Lung (tissue), 12 donors: ENCODE results near the gene KLHL29. TPM values are rescaled to one million over a fixed set of nuclear protein-coding genes. Genes with fewer than 3 reads are reported as not detected.

Source experiments
- ATAC-seq: fragments of 200-7000 bp; cut with Tn5 transposase; one replicate; pipeline ENCODE4 v1.9.1; 2020; ENCODE audit warnings: moderate number of reproducible peaks; ENCODE audit not compliant: insufficient read depth, low FRiP score
- DNase-seq, 3 donors: peaks; one replicate each; pipeline ENCODE4 v3.0.0-alpha.2; 2013 to 2017
- H3K27ac ChIP-seq, 2 donors: one replicate each; pipeline ENCODE4 v1.5.1; 2013; ENCODE audit warnings: mild to moderate bottlenecking in 2 of 2, moderate library complexity in 2 of 2, control low read depth in 1 of 2, inconsistent platforms in 1 of 2, low read depth in 1 of 2, low read length in 1 of 2
- H3K27me3 ChIP-seq, 3 donors: one replicate each; pipeline ENCODE4 v1.5.1; 2013; ENCODE audit warnings: low read length in 2 of 3; ENCODE audit not compliant: control insufficient read depth in 3 of 3, insufficient read depth in 3 of 3
- H3K36me3 ChIP-seq, 4 donors: one replicate each; pipeline ENCODE4 v1.5.1; 2013; ENCODE audit warnings: low read length in 4 of 4, mild to moderate bottlenecking in 1 of 4, moderate library complexity in 1 of 4; ENCODE audit not compliant: control insufficient read depth in 4 of 4, insufficient read depth in 4 of 4
- H3K4me1 ChIP-seq, 5 donors: one replicate each; pipeline ENCODE4 v1.5.1; 2013; ENCODE audit warnings: low read length in 5 of 5, mild to moderate bottlenecking in 2 of 5, moderate library complexity in 1 of 5; ENCODE audit not compliant: control insufficient read depth in 5 of 5, insufficient read depth in 5 of 5
- H3K4me3 ChIP-seq: one replicate; pipeline ENCODE4 v1.5.1; 2013; ENCODE audit warnings: mild to moderate bottlenecking, control low read depth, moderate library complexity
- H3K9ac ChIP-seq, 2 donors: one replicate each; pipeline ENCODE4 v1.5.1; 2013; ENCODE audit warnings: low read length in 2 of 2, control low read depth in 1 of 2; ENCODE audit not compliant: insufficient read depth in 1 of 2
- H3K9me3 ChIP-seq, 4 donors: one replicate each; pipeline ENCODE4 v1.5.1; 2013; ENCODE audit warnings: low read length in 3 of 4, mild to moderate bottlenecking in 1 of 4, moderate library complexity in 1 of 4; ENCODE audit not compliant: control insufficient read depth in 4 of 4, insufficient read depth in 3 of 4
- WGBS, 2 donors: extraction: QIAGEN DNeasy Blood & Tissue Kit; methylation state at CpG; one replicate each; pipeline ENCODE4 v1.1.7; 2013; 5-methylcytosine and 5-hydroxymethylcytosine counted together
- polyA plus RNA-seq, 2 donors: library from polyadenylated mRNA; stranded (reverse); fragments of 200-250 nt; gene quantifications; one replicate each; pipeline ENCODE4 v1.2.1, GENCODE V29; 2013
- total RNA-seq, 2 donors: library from RNA; depleted of rRNA in 1 of 2; stranded (reverse); fragments of >200 nt in 1 of 2; gene quantifications; one replicate each; pipeline ENCODE4 v1.2.1, GENCODE V29; 2014 to 2021
- TF ChIP-seq, protein P1 (sequence below): IDR thresholded peaks from 2 replicates; pipeline ENCODE4 v1.5.1; 2012; ENCODE audit warnings: mild to moderate bottlenecking; ENCODE audit errors: control extremely low read depth, extremely low read depth
- donor health status: control.
- donor health status: control.
- donor health status: Bipolar disorder and iron deficiency.
- donor health status: healthy.
- donor health status: DM: yes; HTN: yes; CAD: no.

KLHL29 gene
- total and polyA plus RNA-seq, 4 donors = 2.7 to 16.2 (median 3.5) TPM

DNA sequence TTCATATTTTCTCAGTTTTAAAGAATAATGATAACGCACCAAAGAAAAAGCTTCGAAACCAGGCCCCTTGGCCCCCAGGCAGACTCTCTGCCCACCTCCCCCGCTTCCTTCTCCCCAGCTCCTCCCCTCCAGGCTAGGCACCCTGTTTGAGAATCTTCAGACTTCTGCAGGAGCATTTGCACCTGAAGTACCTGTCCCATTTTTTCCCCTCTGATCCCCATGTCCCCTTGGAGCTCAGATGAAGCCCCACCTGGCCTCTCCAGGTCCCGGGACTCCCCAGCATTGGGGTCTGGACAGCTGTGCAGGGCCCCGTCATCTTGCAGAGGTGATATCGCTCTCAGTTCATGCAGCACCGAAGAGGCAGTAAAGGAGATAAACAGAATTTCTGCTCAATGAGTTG lies 35.5 kb upstream of the KLHL29 start:
- no peaks in the 10 kb centered on the region for H3K36me3 ChIP-seq
- DNase-seq = no peak
- no peak overlapping the region for H3K4me3 ChIP-seq
- no peak overlapping the region for H3K9ac ChIP-seq
- TF ChIP-seq, protein P1, sequence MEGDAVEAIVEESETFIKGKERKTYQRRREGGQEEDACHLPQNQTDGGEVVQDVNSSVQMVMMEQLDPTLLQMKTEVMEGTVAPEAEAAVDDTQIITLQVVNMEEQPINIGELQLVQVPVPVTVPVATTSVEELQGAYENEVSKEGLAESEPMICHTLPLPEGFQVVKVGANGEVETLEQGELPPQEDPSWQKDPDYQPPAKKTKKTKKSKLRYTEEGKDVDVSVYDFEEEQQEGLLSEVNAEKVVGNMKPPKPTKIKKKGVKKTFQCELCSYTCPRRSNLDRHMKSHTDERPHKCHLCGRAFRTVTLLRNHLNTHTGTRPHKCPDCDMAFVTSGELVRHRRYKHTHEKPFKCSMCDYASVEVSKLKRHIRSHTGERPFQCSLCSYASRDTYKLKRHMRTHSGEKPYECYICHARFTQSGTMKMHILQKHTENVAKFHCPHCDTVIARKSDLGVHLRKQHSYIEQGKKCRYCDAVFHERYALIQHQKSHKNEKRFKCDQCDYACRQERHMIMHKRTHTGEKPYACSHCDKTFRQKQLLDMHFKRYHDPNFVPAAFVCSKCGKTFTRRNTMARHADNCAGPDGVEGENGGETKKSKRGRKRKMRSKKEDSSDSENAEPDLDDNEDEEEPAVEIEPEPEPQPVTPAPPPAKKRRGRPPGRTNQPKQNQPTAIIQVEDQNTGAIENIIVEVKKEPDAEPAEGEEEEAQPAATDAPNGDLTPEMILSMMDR = no peak
- H3K9me3 ChIP-seq = peaks cover 0 to 2% (median 0%) of the 10 kb centered on the region in 4 donors
- H3K4me1 ChIP-seq = peaks cover 0 to 14% (median 5%) of the 10 kb centered on the region in 5 donors
- H3K27ac ChIP-seq = no peak overlapping the region
- H3K27me3 ChIP-seq = no peaks in the 10 kb centered on the region
- 96 to 97% methylated on average over 7 of the region's 7 CpGs for WGBS, 2 donors
- no peak for ATAC-seq

DNA sequence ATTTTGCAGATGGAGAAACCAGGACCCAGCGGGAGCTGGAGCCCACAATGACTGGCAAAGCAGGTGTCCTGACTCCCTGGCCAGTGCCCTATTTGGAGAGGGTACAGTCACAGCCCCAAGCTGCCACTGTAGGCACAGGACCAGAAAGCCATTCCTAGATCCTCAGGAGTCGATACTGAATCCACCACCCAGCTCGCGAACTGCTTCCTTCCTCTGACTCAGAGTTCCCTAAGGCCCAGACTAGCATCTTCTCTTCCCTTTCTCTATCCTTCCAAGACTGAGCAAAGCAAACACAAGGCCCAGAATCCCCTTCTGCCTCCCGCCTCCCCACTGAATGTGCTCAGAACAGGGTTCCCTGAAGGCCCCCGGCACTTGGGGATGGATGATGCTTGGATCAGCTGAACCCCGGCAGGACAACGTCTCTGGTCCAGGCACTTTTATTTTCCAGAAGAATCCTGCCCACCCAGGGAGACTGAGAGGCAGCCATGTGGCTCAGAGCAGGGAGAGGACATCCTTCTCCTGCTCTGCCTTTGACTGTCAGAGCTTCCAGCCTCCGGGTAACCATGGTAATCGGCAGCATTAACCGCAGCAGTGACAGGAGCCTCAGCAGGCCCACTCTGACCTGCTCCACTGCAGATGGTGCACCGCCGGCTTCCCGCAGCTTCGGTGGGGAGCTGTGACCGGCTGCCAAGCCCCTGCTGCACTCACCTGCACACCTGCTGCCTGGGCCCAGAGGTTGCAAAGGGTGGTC lies 34.8 kb upstream of the KLHL29 start:
- H3K27ac ChIP-seq = no peak overlapping the region
- no peak overlapping the region for H3K4me3 ChIP-seq
- H3K9me3 ChIP-seq = peaks cover 0 to 2% (median 0%) of the 10 kb centered on the region in 4 donors
- no peaks in the 10 kb centered on the region for H3K27me3 ChIP-seq
- TF ChIP-seq, protein P1 = no peak
- no peak for DNase-seq
- WGBS, 2 donors = 89% methylated on average over 16 of the region's 16 CpGs
- no peak overlapping the region for H3K9ac ChIP-seq
- no peak for ATAC-seq
- H3K4me1 ChIP-seq = peaks cover 0 to 14% (median 5%) of the 10 kb centered on the region in 5 donors
- no peaks in the 10 kb centered on the region for H3K36me3 ChIP-seq

DNA sequence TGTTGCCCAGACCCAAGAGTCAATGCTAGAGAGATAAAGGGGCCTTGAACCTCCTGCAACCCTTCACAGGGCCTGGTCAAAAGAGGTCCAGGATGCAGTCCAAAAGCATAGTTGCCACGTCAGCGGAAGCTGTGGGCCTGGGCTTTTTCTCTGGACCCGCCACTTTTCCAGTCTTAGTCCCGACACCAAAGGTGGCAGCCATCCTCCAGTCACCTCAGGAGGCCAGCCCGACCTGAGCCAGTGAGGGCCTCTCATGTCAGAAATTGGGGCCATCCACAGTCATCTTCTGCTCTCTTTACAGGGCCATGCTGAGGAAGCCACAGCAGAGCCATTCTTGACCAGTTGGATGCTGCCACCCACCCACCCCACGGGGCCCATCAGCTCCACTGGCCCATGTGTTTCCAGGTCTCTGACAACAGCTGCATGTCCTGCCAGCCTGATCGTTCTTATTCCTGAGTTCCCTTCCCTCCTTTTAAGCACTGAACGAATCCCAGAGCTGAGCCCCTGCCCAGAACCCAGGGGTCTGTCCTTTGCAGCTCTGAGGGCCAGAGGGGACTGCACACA lies 34.1 kb upstream of the KLHL29 start:
- Histone ChIP-seq H3K27ac (no peak overlapping the region), H3K4me1 (peaks cover 0 to 14% (median 5%) of the 10 kb centered on the region in 5 donors), H3K36me3 (no peaks in the 10 kb centered on the region), H3K4me3 (no peak overlapping the region), H3K9me3 (no peaks in the 10 kb centered on the region), H3K27me3 (no peaks in the 10 kb centered on the region), H3K9ac (no peak overlapping the region)
- ATAC-seq = no peak
- WGBS, 2 donors = 88% methylated on average over 8 of the region's 8 CpGs
- TF ChIP-seq, protein P1 = no peak
- DNase-seq = no peak
